ENCODE measurements around the gene TPP2. TPM values are rescaled to one million over a fixed set of nuclear protein-coding genes. Genes with fewer than 3 reads are reported as not detected.

TPP2 gene
- total and polyA plus RNA-seq, 2 experiments from 2014 or later: 24.3 to 41.3 TPM

- 32 to 40% methylated on average over 1 of the region's 1 CpG for WGBS, 2 experiments (ENCODE audit: low coverage in 1 of 2, low lambda C conversion rate in 2 of 2, missing lambda C conversion rate in 2 of 2)
- Histone ChIP-seq H3K4me3 (no peak overlapping the region), H3K27ac (no peak overlapping the region), H3K4me2 (ENCODE audit: unreplicated experiment) (no peak overlapping the region), H2AFZ (no peak overlapping the region), H3K9me2 (ENCODE audit: insufficient read depth) (no peaks in the 10 kb centered on the region), H3K27me3 (replicated peaks; ENCODE audit: insufficient read depth) (no peaks in the 10 kb centered on the region), H3K79me2 (ENCODE audit: insufficient read depth) (no peaks in the 10 kb centered on the region), H3K9me3 (ENCODE audit: low read depth) (no peaks in the 10 kb centered on the region), H3F3A (ENCODE audit: insufficient read depth) (0 out of 2 replicates have a peak, but pooled peaks cover 4% of the 10 kb centered on the region), H3K9ac (no peak overlapping the region), H3K4me1 (ENCODE audit: insufficient read depth) (0 out of 2 replicates have a peak, but pooled peaks cover 3% of the 10 kb centered on the region), H4K20me1 (ENCODE audit: insufficient read depth) (no peaks in the 10 kb centered on the region), H3K36me3 (ENCODE audit: low read depth) (no peaks in the 10 kb centered on the region)
- in situ Hi-C loops (cut with MboI): loop anchor here (10.0 kb wide), 1 partner anchor 137 kb away; no protein-coding TSS in a partner anchor
- DNase-seq: peak; percentile 69
- no peak for TF ChIP-seq EZH2phosphoT487 (IDR thresholded peaks at IDR 0.05; ENCODE audit: insufficient read depth, low read depth)
- no peak for TF ChIP-seq EZH2 (IDR thresholded peaks at IDR 0.05; ENCODE audit: insufficient read depth, poor library complexity, severe bottlenecking)
Measured at GRCh38 chr13:102721800-102722231, 125.0 kb downstream of the TPP2 start.

- H3K9me2 ChIP-seq (ENCODE audit: insufficient read depth): no peaks in the 10 kb centered on the region
- 0 out of 2 replicates have a peak, but pooled peaks cover 4% of the 10 kb centered on the region for H3F3A ChIP-seq (ENCODE audit: insufficient read depth)
- DNase-seq: peak; percentile 80
- 0 out of 2 replicates have a peak, but pooled peaks cover 3% of the 10 kb centered on the region for H3K4me1 ChIP-seq (ENCODE audit: insufficient read depth)
- 0 out of 2 replicates have a peak, but pooled peaks cover 2% of the 10 kb centered on the region for H3K27me3 ChIP-seq (replicated peaks; ENCODE audit: insufficient read depth)
- H3K27ac ChIP-seq: no peak overlapping the region
- no peak overlapping the region for H3K4me3 ChIP-seq
- no peaks in the 10 kb centered on the region for H3K36me3 ChIP-seq (ENCODE audit: low read depth)
- no peaks in the 10 kb centered on the region for H3K9me3 ChIP-seq (ENCODE audit: low read depth)
- no peaks in the 10 kb centered on the region for H4K20me1 ChIP-seq (ENCODE audit: insufficient read depth)
- H3K4me2 ChIP-seq (ENCODE audit: unreplicated experiment): no peak overlapping the region
- WGBS, 2 experiments (ENCODE audit: low coverage in 1 of 2, low lambda C conversion rate in 2 of 2, missing lambda C conversion rate in 2 of 2): 33 to 34% methylated on average over 6 of the region's 6 CpGs
- H2AFZ ChIP-seq: no peak overlapping the region
- no peak overlapping the region for H3K9ac ChIP-seq
- no peaks in the 10 kb centered on the region for H3K79me2 ChIP-seq (ENCODE audit: insufficient read depth)
- in situ Hi-C loops (cut with MboI): loop anchor here (10.0 kb wide), 1 partner anchor 140 kb away; no protein-coding TSS in a partner anchor
- TF ChIP-seq EZH2 (IDR thresholded peaks at IDR 0.05; ENCODE audit: insufficient read depth, poor library complexity, severe bottlenecking) (no peak), EZH2phosphoT487 (IDR thresholded peaks at IDR 0.05; ENCODE audit: insufficient read depth, low read depth) (no peak)
Measured at GRCh38 chr13:102724923-102725322, 128.1 kb downstream of the TPP2 start.

- no peak overlapping the region for H3K27ac ChIP-seq
- no peak overlapping the region for H3K4me2 ChIP-seq (ENCODE audit: unreplicated experiment)
- H3K4me1 ChIP-seq (ENCODE audit: insufficient read depth): 0 out of 2 replicates have a peak, but pooled peaks cover 3% of the 10 kb centered on the region
- H4K20me1 ChIP-seq (ENCODE audit: insufficient read depth): no peaks in the 10 kb centered on the region
- in situ Hi-C loops (cut with MboI): loop anchor here (10.0 kb wide), 1 partner anchor 142 kb away; no protein-coding TSS in a partner anchor
- TF ChIP-seq EZH2 (IDR thresholded peaks at IDR 0.05; ENCODE audit: insufficient read depth, poor library complexity, severe bottlenecking) (no peak), EZH2phosphoT487 (IDR thresholded peaks at IDR 0.05; ENCODE audit: insufficient read depth, low read depth) (no peak)
- H2AFZ ChIP-seq: no peak overlapping the region
- H3K9me3 ChIP-seq (ENCODE audit: low read depth): no peaks in the 10 kb centered on the region
- 0 out of 2 replicates have a peak, but pooled peaks cover 9% of the 10 kb centered on the region for H3K27me3 ChIP-seq (replicated peaks; ENCODE audit: insufficient read depth)
- no peak overlapping the region for H3K4me3 ChIP-seq
- DNase-seq: no peak
- no peaks in the 10 kb centered on the region for H3K36me3 ChIP-seq (ENCODE audit: low read depth)
- WGBS, 2 experiments (ENCODE audit: low coverage in 1 of 2, low lambda C conversion rate in 2 of 2, missing lambda C conversion rate in 2 of 2): 69 to 71% methylated on average over 2 of the region's 2 CpGs
- 0 out of 2 replicates have a peak, but pooled peaks cover 4% of the 10 kb centered on the region for H3F3A ChIP-seq (ENCODE audit: insufficient read depth)
- no peaks in the 10 kb centered on the region for H3K79me2 ChIP-seq (ENCODE audit: insufficient read depth)
- no peaks in the 10 kb centered on the region for H3K9me2 ChIP-seq (ENCODE audit: insufficient read depth)
- H3K9ac ChIP-seq: no peak overlapping the region
Measured at GRCh38 chr13:102726430-102726829, 129.6 kb downstream of the TPP2 start.

Other genes starting within 250 kb of the TPP2 start
- gene FGF14, start 194.9 kb upstream of the TPP2 start, total RNA-seq (2014; rRNA removed; shearing (Covaris generic)): under 0.01 TPM in 1 of 2 replicates, not detected in the other
- 1.3 and 1.9 TPM in 2 replicates for gene FGF14, start 194.9 kb upstream of the TPP2 start, polyA plus RNA-seq (2016; fragmentation: Nextera tagmentation; extraction: Ambion mirVana)
- gene METTL21C, start 98.1 kb downstream of the TPP2 start, total RNA-seq (2014; rRNA removed; shearing (Covaris generic)): not detected in 2 replicates
- not detected in 2 replicates for gene METTL21C, start 98.1 kb downstream of the TPP2 start, polyA plus RNA-seq (2016; fragmentation: Nextera tagmentation; extraction: Ambion mirVana)
- gene TEX30, start 176.8 kb downstream of the TPP2 start, total RNA-seq (2014; rRNA removed; shearing (Covaris generic)): 21.1 and 22.4 TPM in 2 replicates
- 37.6 and 38.0 TPM in 2 replicates for gene TEX30, start 176.8 kb downstream of the TPP2 start, polyA plus RNA-seq (2016; fragmentation: Nextera tagmentation; extraction: Ambion mirVana)
- gene POGLUT2, start 202.0 kb downstream of the TPP2 start, total RNA-seq (2014; rRNA removed; shearing (Covaris generic)): 26.0 and 26.7 TPM in 2 replicates
- gene POGLUT2, start 202.0 kb downstream of the TPP2 start, polyA plus RNA-seq (2016; fragmentation: Nextera tagmentation; extraction: Ambion mirVana): 26.4 and 27.7 TPM in 2 replicates
- 24.1 and 35.7 TPM in 2 replicates for gene BIVM, start 202.1 kb downstream of the TPP2 start, total RNA-seq (2014; rRNA removed; shearing (Covaris generic))
- gene BIVM, start 202.1 kb downstream of the TPP2 start, polyA plus RNA-seq (2016; fragmentation: Nextera tagmentation; extraction: Ambion mirVana): 22.9 and 25.8 TPM in 2 replicates
- gene ERCC5, start 249.0 kb downstream of the TPP2 start, total RNA-seq (2014; rRNA removed; shearing (Covaris generic)): 78.5 and 103 TPM in 2 replicates
- 44.6 and 49.2 TPM in 2 replicates for gene ERCC5, start 249.0 kb downstream of the TPP2 start, polyA plus RNA-seq (2016; fragmentation: Nextera tagmentation; extraction: Ambion mirVana)